Mesenteric fat pad (tissue), 1 donor: ENCODE data around the gene SERPINA3. TPM values are rescaled to one million over a fixed set of nuclear protein-coding genes. Genes with fewer than 3 reads are reported as not detected.

ENCODE experiments used
- DNase-seq: peaks from one replicate; pipeline ENCODE4 v3.0.0-alpha.2; 2020; ENCODE audit warnings: low spot score
- total RNA-seq: library from RNA; stranded (reverse); fragmentation: NEBNext Ultra II Directional; extraction: Animal tissue kit (Norgen Biotek cat#: 25700); gene quantifications from one replicate; pipeline ENCODE4 v1.2.1, GENCODE V29; 2021
- donor health status: DM: yes; HTN: yes; CAD: no.

SERPINA3 gene
- total RNA-seq, 1 donor from 2014 or later, result 139 TPM

DNA sequence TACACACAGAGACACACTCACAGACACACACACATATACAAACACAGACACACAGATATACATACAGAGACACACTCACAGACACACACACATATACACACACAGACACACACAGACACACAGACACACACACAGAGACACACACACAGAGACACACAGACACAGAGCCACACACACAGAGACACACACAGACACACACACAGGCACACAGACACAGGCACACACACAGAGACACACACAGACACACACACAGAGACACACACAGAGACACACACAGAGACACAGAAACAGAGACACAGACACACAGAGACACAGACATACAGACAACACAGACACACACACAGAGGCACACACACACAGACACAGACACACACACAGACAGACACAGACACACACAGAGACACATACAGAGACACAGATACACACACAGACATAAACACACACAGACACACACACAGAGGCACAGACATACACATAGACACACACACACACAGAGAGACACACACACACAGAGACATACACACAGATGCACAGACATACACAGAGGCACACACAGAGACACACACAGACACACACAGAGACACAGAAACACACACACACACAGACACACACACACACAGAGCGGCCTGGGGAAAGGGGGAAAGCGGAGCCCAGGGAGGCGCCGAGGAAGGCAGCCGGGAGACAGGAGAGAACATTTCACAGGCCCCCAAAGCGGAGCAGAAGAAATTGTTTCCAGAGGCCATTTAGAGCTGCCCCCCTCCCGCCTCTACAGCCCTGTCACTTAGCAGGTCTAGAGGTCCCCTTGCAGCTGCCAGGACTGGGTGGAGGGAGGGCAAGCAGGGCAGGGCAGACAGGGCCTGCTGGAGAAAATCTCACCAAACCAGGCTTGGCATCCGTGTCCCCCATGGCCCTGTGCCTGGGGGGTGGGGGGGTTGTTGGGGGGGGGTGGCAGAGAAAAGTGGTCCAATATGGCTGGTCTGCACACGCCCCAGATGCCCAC, 38.9 kb downstream of the SERPINA3 start:
- no peak for DNase-seq

DNA sequence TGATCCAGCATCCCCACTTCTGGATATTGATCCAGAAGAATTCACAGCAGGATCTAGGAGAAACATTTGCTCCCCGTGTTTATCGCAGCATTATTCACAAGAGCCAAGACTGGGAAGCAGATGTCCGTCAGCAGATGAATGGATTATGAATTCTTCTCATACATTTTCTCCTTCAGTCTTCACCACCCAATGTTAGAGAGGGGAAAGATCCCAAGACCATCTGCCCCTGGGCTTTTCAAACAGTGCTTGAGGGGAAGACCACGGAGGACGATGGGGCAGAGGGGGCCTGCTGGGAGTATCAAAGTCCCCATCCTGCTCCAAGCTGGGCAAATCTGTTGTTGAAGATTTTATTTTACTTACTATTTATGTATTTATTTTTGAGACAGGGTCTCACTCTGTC, 41.1 kb downstream of the SERPINA3 start:
- DNase-seq, result no peak

GRCh38 chr14:94654071-94654861, 42.1 kb downstream of the SERPINA3 start:
- no peak for DNase-seq

DNA sequence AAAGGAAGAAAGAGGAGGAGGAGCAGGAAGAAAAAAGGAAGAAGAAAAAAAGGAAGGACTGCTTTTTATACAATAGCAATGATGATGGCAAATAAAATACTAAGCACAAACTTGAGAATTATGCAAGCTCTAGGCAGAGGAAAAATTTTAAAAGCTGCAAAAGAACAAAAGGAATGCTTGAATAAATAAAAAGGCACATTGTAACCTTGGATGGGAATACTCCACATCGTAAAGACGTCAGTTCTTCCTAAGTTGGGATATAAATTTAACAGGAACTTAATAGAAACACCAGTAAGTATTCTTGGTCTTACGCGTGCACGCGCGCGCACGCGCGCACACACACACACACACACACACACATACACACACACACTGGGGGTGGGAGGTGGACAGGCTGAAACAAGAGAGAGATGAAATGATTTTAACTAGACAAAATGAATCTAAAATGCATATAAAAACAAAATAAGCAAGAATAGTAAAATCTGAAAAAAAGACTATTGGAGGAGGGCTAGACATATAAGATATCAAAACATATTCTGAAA, 43.0 kb downstream of the SERPINA3 start:
- DNase-seq, result no peak

DNA sequence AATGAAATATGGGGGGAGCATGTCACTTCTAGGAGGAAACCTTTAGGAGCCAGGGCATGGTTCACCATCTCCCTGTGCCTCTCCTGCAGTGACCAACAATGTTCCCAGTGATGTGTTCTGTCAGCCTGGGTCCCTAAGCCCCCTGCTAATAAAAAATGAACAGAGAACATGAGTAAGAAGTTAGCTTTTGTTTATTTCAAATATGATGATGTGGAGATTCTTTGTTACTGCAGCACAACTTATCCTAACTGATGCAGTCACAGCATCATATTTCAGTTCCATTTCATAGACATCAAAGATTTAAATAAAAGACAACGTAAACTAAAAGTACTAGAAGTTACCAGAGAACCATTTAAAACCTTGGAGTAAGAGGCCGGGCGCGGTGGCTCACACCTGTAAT, 43.9 kb downstream of the SERPINA3 start:
- DNase-seq, result no peak

GRCh38 chr14:94659256-94659655, 47.1 kb downstream of the SERPINA3 start:
- no peak for DNase-seq

GRCh38 chr14:94659901-94660300, 47.7 kb downstream of the SERPINA3 start:
- no peak for DNase-seq

- DNase-seq, result no peak
Observed at GRCh38 chr14:94660306-94660946, 48.2 kb downstream of the SERPINA3 start.

GRCh38 chr14:94663538-94663937, 51.3 kb downstream of the SERPINA3 start:
- DNase-seq, result no peak

GRCh38 chr14:94663965-94664704, 51.9 kb downstream of the SERPINA3 start:
- DNase-seq, result no peak

DNA sequence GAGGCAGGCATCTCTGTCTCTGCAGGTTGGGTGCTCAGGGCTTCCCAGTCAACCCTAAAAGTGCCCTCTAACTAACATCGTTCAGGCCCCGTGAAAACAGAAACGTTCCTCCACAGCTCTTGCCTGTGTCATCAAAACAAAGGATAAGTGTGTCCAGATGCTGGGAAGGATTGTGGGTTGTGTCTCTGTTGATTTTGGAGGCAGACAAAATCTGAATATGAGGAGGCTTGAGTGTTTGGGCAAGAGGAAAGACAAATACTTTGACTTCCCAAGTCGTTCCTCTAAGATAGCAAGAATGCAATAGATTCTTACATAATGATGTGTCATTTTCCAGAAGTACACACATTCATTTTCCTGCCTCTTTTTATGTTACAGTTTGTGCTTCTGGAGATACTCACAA, 52.9 kb downstream of the SERPINA3 start:
- no peak for DNase-seq

DNA sequence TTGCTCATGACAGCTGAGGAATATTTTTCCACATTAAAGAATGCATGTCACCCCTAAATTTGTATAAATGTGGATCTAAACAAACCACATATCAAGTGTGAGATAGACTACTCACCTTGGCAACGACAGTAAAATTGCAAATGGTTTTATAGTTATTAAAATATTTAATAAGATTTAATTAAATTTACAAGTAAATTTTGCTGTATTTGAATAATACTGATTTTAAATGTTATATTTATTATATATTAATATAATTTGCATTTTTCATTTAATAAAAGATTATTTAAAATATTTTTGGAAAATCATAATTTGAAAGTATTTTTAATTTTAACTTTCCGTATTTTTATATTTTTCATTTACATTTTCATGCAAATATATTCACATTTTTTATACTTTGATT, 53.4 kb downstream of the SERPINA3 start:
- DNase-seq, result no peak

GRCh38 chr14:94670692-94671285, 58.6 kb downstream of the SERPINA3 start:
- DNase-seq, result peak; percentile 35

DNA sequence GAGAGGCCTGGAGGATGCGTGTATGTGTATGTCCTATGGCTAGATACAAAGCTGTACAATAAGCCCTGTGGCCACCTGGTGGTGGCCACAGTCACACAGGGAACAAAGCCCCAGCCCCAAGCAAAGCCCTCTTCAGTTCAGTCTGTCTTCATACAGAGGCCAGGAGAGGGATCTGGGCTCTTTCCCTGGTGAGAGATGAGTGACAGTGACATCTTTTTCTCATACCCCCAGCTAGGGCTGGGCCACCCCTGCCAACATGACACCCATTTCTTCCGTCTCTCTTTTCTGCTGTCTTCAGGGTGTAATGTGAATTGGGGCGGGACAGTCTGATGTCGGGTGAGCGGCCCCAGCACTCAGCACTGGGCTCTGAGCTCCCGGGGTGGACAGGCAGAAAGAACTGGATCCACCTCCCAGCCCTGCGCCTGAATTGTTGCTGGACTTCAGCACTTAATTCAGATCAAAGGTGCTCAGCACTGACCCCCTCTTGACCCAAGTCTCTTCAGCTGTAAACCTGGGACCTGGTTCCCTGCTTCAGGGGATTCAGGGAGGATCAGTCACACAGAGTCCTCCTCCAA, 59.8 kb downstream of the SERPINA3 start:
- peak; percentile 45 for DNase-seq

DNA sequence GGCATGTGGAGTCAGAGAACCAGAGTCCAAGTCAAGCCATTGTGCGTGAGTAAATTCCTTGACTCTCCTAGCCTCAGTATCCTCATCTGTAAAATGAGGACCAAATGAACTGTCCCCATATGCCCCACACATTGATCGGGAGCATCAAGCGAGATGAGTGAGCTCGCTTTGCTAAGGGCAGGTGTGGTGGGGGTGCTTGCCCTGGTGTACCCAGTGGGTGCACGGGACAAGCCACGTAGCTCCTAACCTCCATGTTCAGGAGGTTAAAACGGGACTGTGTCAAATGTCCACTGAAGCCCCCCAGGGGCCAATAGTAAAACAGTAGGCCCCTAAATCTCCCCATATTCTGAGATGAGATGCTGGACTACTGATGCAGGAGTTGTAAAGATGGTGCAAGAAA, 60.9 kb downstream of the SERPINA3 start:
- DNase-seq, result peak; percentile 49

Other genes with a start within 250 kb of the SERPINA3 start
- not detected for gene SERPINA2, start 245.7 kb upstream of the SERPINA3 start, total RNA-seq
- 41.6 TPM for gene SERPINA1, start 223.8 kb upstream of the SERPINA3 start, total RNA-seq
- not detected for gene SERPINA11, start 159.6 kb upstream of the SERPINA3 start, total RNA-seq
- not detected for gene SERPINA9, start 136.2 kb upstream of the SERPINA3 start, total RNA-seq
- gene SERPINA12, start 102.9 kb upstream of the SERPINA3 start, total RNA-seq, result not detected
- not detected for gene SERPINA4, start 50.9 kb upstream of the SERPINA3 start, total RNA-seq
- gene SERPINA5, start 31.0 kb upstream of the SERPINA3 start, total RNA-seq, result 0.48 TPM
- 1.7 TPM for gene GSC, start 157.7 kb downstream of the SERPINA3 start, total RNA-seq